Measurements from ENCODE around the gene ZBTB7C. TPM values are rescaled to one million over a fixed set of nuclear protein-coding genes. Genes with fewer than 3 reads are reported as not detected.
A peak's percentile ranks its signal among the peaks of the same experiment; 100 is the strongest.

ZBTB7C gene
- total and polyA plus RNA-seq, 2 of the 8 experiments (the other 6 are each of a cell fraction or from before 2014, with no cell fraction given): 0.15 to 0.45 TPM

DNA sequence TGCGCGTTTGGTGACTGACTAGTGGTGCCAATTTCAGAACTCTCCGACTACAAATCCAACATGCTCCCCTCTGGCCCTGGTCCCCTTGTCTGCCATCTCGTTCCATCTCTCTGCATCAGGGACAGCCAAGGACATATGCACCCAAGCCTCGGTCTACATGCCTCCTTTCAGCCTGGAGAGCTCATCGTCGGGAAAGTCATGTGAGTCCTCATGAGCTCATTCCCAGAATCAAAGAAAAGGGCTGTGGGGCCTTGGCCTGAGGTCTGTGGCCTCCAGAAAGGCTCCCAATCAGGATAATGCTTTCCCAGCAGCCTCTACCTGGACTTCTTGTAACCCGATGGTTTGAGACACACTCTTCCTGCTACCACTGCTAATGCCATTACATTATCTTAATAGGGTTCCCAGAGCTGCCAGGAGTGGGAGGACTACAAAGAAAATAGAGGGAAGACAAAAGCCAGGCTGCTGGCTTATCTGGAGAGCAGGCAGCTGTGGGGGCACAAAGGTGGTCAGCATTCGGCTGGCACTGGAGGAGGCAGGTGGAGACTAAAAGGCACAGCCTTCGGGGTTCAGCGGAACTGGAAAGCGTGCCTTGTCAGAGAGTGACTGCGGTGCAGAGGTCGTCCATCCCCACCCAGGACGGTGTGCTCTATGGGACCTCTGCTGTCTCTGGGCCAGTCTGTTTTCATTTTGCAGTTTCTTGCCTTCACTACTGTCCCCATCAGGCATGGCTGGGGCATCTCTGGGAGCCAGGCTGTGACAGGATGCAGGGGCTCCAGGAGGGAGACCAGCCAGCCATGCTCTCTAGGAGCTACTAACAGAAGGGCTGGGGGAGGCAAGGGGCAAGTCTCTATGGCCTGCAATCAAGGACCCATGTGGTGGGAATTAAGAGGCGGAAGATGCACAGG lies 374.3 kb downstream of the ZBTB7C start:
- Histone ChIP-seq H3K9ac (replicated peaks in 1 of 4; ENCODE audit: extremely low read depth in 1 of 4, low read depth in 3 of 4, low read length in 3 of 4) (no peak overlapping the region), H3K27me3 (replicated peaks in 1 of 4; ENCODE audit: control insufficient read depth in 3 of 4, extremely low read depth in 1 of 4, insufficient read depth in 3 of 4, low read length in 3 of 4) (no peaks in the 10 kb centered on the region; a peak in 1 of 7 replicates), H3K27ac (ENCODE audit: low read depth, low read length) (no peak overlapping the region), H3K4me1 (replicated peaks in 1 of 4; ENCODE audit: control insufficient read depth in 3 of 4, insufficient read depth in 4 of 4, low read length in 3 of 4) (peaks cover 0 to 2% (median 0%) of the 10 kb centered on the region in 4 experiments; a peak in 1 of 7 replicates), H3K4me2 (ENCODE audit: insufficient read depth in 1 of 2, low read depth in 2 of 2, low read length in 2 of 2) (no peak overlapping the region), H3K4me3 (ENCODE audit: extremely low read depth in 1 of 4, insufficient read depth in 2 of 4, low read depth in 3 of 4, low read length in 4 of 4) (no peak overlapping the region), H2BK12ac (ENCODE audit: low read depth, low read length) (0 out of 2 replicates have a peak overlapping the region, but pooled peaks have one; percentile 17), H2AFZ (ENCODE audit: low read length) (no peak overlapping the region), H4K5ac (ENCODE audit: insufficient read length, low read depth, low read length) (no peak overlapping the region), H3K56ac (replicated peaks; ENCODE audit: insufficient read length, low read depth, low read length) (no peak overlapping the region), H3K4ac (replicated peaks; ENCODE audit: insufficient read length, low read depth, low read length) (no peak overlapping the region), H3K9me3 (ENCODE audit: insufficient read depth in 2 of 2, low read depth in 1 of 2, low read length in 1 of 2) (no peaks in the 10 kb centered on the region), H3K79me1 (ENCODE audit: low read depth, low read length) (no peaks in the 10 kb centered on the region), H2BK15ac (ENCODE audit: low read length) (no peak overlapping the region), H4K91ac (replicated peaks; ENCODE audit: insufficient read length, low read length) (no peak overlapping the region), H2BK5ac (ENCODE audit: low read depth, low read length) (no peak overlapping the region), H3K36me3 (ENCODE audit: control insufficient read depth in 2 of 4, insufficient read depth in 4 of 4, low read length in 3 of 4) (no peaks in the 10 kb centered on the region), H2BK20ac (ENCODE audit: low read length) (no peak overlapping the region), H4K8ac (ENCODE audit: extremely low read depth, insufficient read depth, low read length) (no peak overlapping the region), H3K18ac (ENCODE audit: extremely low read depth, low read length) (no peak overlapping the region), H3K79me2 (ENCODE audit: control insufficient read depth in 1 of 2, insufficient read depth in 2 of 2, low read length in 2 of 2) (no peaks in the 10 kb centered on the region), H3K23ac (ENCODE audit: insufficient read length) (no peak overlapping the region), H3K23me2 (ENCODE audit: low read depth, low read length) (no peaks in the 10 kb centered on the region), H3K14ac (ENCODE audit: insufficient read length) (no peak overlapping the region), H2AK5ac (ENCODE audit: low read depth, low read length) (no peak overlapping the region), H4K20me1 (replicated peaks in 1 of 2; ENCODE audit: control insufficient read depth in 1 of 2, insufficient read depth in 2 of 2, low read length in 2 of 2) (no peaks in the 10 kb centered on the region), H2BK120ac (replicated peaks; ENCODE audit: low read depth, low read length) (no peak overlapping the region)
- POLR2A ChIA-PET (ENCODE audit: partially characterized antibody): no interaction called here
- DNase-seq (ENCODE audit: low read depth in 1 of 2, low spot score in 2 of 2) (no peak), FAIRE-seq (no peak)
- 94% methylated on average over 16 of the region's 16 CpGs; no CpG with 5 or more reads in 1 of the 2 experiments for WGBS, 2 experiments (ENCODE audit: extremely low coverage in 1 of 2, insufficient coverage in 1 of 2, insufficient read length in 1 of 2, insufficient replicate concordance in 2 of 2, low coverage in 1 of 2, low lambda C conversion rate in 2 of 2, missing lambda C conversion rate in 1 of 2)
- CTCF ChIA-PET (ENCODE audit: partially characterized antibody): interaction anchor here (0.8 to 4.2 kb wide), 11 partner anchors 8 to 410 kb away, joined by 3 to 9 read pairs (median 3); no protein-coding TSS in a partner anchor
- TF ChIP-seq CBX5 (IDR thresholded peaks at IDR 0.05; ENCODE audit: low read depth, low read length): no peak
- no peak for TF ChIP-seq POU5F1 (IDR thresholded peaks at IDR 0.05; ENCODE audit: low read depth, low read length)
- no peak for TF ChIP-seq RXRA (IDR thresholded peaks at IDR 0.05; ENCODE audit: insufficient read depth, low read depth, low read length)
